OCI-LY1 (cell line): Measurements from ENCODE around the gene PUS10.

Experiments
- CTCF ChIP-seq: fragments of 200-600 bp; sonication (generic), shearing (Covaris generic); IDR thresholded peaks from 2 replicates; pipeline ENCODE4 v1.5.1; 2017; ENCODE audit warnings: mild to moderate bottlenecking, antibody characterized with exemption, low read length, moderate library complexity, mixed read lengths
- EZH2 ChIP-seq: fragments of 200-600 bp; sonication (generic), shearing (Covaris generic); IDR thresholded peaks from 2 replicates; pipeline ENCODE4 v1.8.0; 2017; ENCODE audit warnings: borderline replicate concordance, mixed run types, mild to moderate bottlenecking, antibody characterized with exemption, low read length, moderate library complexity, mixed read lengths

- TF ChIP-seq CTCF (no peak; the same call in 1 of the 2 replicates), EZH2 (no peak)
These were observed 25.1 kb downstream of the PUS10 start for GRCh38 chr2:60992985-60993392.
